A549 (cell line): ENCODE measurements around the gene ACER3.

ENCODE experiments used
- BHLHE40 ChIP-seq: IDR thresholded peaks from 2 replicates; pipeline ENCODE4 v1.6.1; 2012; ENCODE audit warnings: low read depth, low read length, inconsistent platforms
- CTCF ChIP-seq: fragments of >200 bp; sonication (Bioruptor Twin); formaldehyde crosslinking; IDR thresholded peaks from 3 replicates; pipeline ENCODE4 v1.5.1; 2016
- EHMT2 ChIP-seq: fragments of 200-600 bp; sonication (generic); IDR thresholded peaks from 2 replicates; pipeline ENCODE4 v1.6.1; 2016; ENCODE audit warnings: antibody characterized with exemption, low read depth, mild to moderate bottlenecking, moderate library complexity

GRCh38 chr11:77056814-77057402 is 196.2 kb downstream of the ACER3 start:
- no peak for TF ChIP-seq BHLHE40
- TF ChIP-seq CTCF: no peak
- TF ChIP-seq EHMT2: no peak
